HAP-1 (cell line): ENCODE results near the gene KCNH2.

Experiments used
- DNase-seq, 2 experiments: peaks; one replicate each; pipeline ENCODE4 v3.0.0-alpha.2; 2016 to 2020; ENCODE audit warnings: low spot score in 2 of 2
- H3K27me3 ChIP-seq: fragments of 250-450 bp; sonication (Bioruptor Pico); 2 replicates; pipeline ENCODE4 v1.5.1; 2020; ENCODE audit warnings: low read depth, mild to moderate bottlenecking, moderate library complexity
- H3K36me3 ChIP-seq: fragments of 250-450 bp; sonication (Bioruptor Pico); replicated peaks from 2 replicates; pipeline ENCODE4 v1.5.1; 2020; ENCODE audit warnings: mild to moderate bottlenecking
- H3K4me1 ChIP-seq: fragments of 250-450 bp; sonication (Bioruptor Pico); 2 replicates; pipeline ENCODE4 v1.5.1; 2020; ENCODE audit warnings: mild to moderate bottlenecking
- H3K4me3 ChIP-seq: fragments of 250-450 bp; sonication (Bioruptor Pico); 2 replicates; pipeline ENCODE4 v1.5.1; 2020; ENCODE audit warnings: mild to moderate bottlenecking, moderate library complexity
- H3K9me3 ChIP-seq: fragments of 250-450 bp; sonication (Bioruptor Pico); 2 replicates; pipeline ENCODE4 v1.5.1; 2020; ENCODE audit warnings: mild to moderate bottlenecking, moderate library complexity
- in situ Hi-C: fragments of 300-500 bp; cut with MboI; formaldehyde crosslinking; loops from 3 replicates; pipeline ENCODE4 v1.14.3; 2020; ENCODE audit warnings: low sequenced_read_pairs, inconsistent platforms, mixed read lengths

Gene KCNH2

GRCh38 chr7:150951521-150951920 lies 26.6 kb downstream of the KCNH2 start:
- Histone ChIP-seq H3K4me3 (no peak overlapping the region), H3K9me3 (no peaks in the 10 kb centered on the region), H3K27me3 (no peaks in the 10 kb centered on the region), H3K4me1 (no peaks in the 10 kb centered on the region), H3K36me3 (no peaks in the 10 kb centered on the region)
- no peak for DNase-seq
- in situ Hi-C loops: no loop called here

DNA sequence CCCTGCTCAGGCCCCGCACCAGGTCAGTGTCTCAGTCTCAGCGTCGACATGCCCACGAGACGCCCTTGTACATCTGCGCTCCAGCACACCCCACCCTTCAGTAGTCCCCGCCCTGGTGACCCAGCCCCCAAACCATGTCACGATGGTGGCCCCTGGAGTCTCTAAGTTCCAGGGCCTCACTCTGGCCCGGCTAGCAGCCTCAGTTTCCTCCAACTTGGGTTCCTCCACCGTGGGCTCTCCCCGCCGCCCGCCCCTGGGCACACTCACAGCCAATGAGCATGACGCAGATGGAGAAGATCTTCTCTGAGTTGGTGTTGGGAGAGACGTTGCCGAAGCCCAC lies 27.0 kb downstream of the KCNH2 start:
- in situ Hi-C loops: no loop called here
- DNase-seq: no peak
- H3K9me3 ChIP-seq: no peaks in the 10 kb centered on the region
- H3K4me3 ChIP-seq: no peak overlapping the region
- H3K27me3 ChIP-seq: no peaks in the 10 kb centered on the region
- no peaks in the 10 kb centered on the region for H3K4me1 ChIP-seq
- H3K36me3 ChIP-seq: no peaks in the 10 kb centered on the region

DNA sequence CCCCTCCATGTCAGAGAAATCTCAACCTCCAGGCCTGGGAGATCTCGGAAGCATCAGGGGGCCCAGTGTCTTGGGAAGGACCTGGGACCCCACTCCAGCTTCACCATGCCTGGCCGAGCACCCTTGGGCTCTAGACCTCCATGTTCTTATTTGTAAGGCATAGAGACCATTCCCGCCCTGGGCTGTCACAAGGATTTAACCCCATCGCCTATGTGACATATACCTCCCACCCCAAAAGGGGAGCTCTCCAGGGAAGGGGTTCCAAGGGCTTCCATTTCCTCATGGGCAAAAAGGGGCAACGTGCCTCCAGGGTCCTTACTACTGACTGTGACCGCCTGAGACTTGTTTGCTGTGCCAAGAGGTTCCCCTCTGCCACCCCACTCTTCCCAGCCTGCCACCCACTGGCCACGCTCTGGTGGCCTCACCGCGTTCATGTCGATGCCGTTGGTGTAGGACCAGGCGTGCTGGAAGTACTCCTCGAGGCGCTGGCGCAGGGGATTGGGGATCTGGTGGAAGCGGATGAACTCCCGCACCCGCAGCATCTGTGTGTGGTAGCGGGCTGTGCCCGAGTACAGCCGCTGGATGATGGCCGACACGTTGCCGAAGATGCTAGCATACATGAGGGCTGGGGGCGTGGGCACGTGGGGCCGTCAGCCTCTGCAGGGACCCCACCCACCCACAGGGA lies 27.5 kb downstream of the KCNH2 start:
- Histone ChIP-seq H3K9me3 (no peaks in the 10 kb centered on the region), H3K4me3 (no peak overlapping the region), H3K27me3 (no peaks in the 10 kb centered on the region), H3K36me3 (no peaks in the 10 kb centered on the region), H3K4me1 (no peaks in the 10 kb centered on the region)
- no peak for DNase-seq
- in situ Hi-C loops: no loop called here

GRCh38 chr7:150949971-150950491 lies 28.1 kb downstream of the KCNH2 start:
- H3K4me3 ChIP-seq: no peak overlapping the region
- no peaks in the 10 kb centered on the region for H3K27me3 ChIP-seq
- H3K9me3 ChIP-seq: no peaks in the 10 kb centered on the region
- no peak for DNase-seq
- no peaks in the 10 kb centered on the region for H3K4me1 ChIP-seq
- in situ Hi-C loops: no loop called here
- H3K36me3 ChIP-seq: no peaks in the 10 kb centered on the region

DNA sequence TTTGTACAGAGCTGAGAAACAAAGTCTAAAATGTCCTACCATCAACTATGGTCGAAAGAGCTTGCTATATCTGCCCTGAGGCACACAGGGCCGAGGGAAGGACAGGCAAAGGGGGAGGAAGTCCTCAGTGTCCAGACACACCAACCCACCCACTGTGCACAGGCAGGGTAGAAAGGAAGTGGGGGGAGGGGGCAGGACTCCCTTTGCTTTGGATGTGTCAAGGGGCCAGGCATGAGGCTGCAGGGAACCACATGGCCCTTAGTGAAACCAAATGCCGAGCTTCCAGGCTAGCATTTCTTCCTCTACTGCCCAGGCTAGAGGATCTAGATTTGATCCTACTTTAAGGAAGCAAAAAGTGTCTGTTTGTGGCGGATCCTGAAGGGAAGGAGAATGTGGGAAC lies 28.6 kb downstream of the KCNH2 start:
- Histone ChIP-seq H3K27me3 (no peaks in the 10 kb centered on the region), H3K9me3 (no peaks in the 10 kb centered on the region), H3K36me3 (no peaks in the 10 kb centered on the region), H3K4me3 (no peak overlapping the region), H3K4me1 (no peaks in the 10 kb centered on the region)
- no peak for DNase-seq
- in situ Hi-C loops: no loop called here

- Histone ChIP-seq H3K4me1 (no peaks in the 10 kb centered on the region), H3K4me3 (no peak overlapping the region), H3K27me3 (no peaks in the 10 kb centered on the region), H3K9me3 (no peaks in the 10 kb centered on the region), H3K36me3 (no peaks in the 10 kb centered on the region)
- in situ Hi-C loops: no loop called here
- DNase-seq: no peak
Measured at GRCh38 chr7:150948791-150949251, 29.3 kb downstream of the KCNH2 start.

DNA sequence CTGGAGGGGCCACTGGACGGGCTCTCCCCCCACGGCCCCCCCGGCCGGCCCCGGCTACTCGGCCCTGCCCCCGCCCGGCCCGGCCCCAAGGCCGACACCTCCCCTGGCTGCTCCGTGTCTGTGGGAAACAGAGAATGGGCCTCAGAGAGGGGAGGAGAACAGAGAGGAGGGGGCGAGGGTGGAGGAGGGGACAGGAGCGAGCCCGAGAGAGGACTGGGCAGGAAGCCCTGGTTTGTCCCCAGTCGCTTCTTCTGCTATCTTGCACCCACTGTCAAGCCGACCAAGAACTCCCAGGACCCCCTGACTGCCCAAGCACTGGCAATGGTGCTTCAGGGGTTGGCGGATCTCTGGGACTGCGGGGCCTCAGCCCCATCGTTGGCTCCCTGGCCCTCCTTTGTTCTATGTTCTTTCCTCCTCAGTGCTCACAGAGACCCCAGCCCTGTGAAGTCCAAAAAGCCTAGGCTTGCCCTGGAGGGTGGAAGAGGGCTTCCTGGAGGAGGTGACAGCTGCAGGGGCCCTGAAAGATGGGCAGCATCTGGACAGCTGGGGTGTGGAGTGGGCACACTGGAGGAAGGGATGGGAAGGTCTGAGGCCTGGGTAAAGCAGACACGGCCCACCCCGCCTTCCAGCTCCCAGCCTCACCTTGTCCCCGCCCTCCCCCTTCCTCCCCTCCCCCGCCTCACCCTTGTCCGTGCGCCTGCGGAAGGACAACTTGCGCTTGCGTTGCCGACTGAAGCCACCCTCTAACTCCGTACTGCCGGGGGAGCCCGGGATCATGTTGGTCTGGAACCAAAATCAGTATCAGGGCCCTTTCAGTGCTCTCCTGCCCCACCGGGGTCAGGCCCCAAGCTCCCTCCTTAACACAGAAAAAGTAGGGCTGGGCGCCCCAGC lies 30.1 kb downstream of the KCNH2 start:
- in situ Hi-C loops: no loop called here
- DNase-seq: no peak
- H3K9me3 ChIP-seq: no peaks in the 10 kb centered on the region

DNA sequence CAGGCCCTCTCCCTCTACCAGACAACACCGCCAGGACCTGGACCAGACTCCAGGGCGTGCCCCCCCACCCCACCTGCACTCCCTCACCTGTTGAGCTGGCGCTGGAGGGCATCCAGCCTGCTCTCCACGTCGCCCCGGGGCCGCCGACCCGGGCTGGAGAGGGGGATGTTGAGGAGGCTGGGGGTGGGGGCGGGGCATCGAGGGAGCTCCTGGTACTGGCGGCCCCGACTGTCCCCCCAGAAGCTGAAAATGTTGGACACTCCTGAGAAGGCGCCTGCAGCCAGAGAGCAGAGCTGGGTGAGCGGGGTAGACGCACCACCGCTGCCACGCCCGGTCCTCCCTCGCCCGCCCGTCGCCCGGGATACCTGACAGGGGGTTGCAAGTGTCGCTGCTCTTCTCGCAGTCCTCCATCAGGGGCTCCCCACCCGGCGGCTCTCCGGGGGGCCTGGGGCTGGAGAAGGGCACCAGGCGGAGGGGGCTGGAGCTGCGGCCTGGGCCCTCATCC lies 30.8 kb downstream of the KCNH2 start:
- H3K4me3 ChIP-seq: no peak overlapping the region
- H3K36me3 ChIP-seq: no peaks in the 10 kb centered on the region
- no peaks in the 10 kb centered on the region for H3K27me3 ChIP-seq
- H3K9me3 ChIP-seq: no peaks in the 10 kb centered on the region
- DNase-seq: no peak
- H3K4me1 ChIP-seq: no peaks in the 10 kb centered on the region
- in situ Hi-C loops: no loop called here

More for the DNA sequence above, 30.1 kb downstream of the KCNH2 start:
- Histone ChIP-seq H3K36me3 (no peaks in the 10 kb centered on the region), H3K4me3 (no peak overlapping the region), H3K27me3 (no peaks in the 10 kb centered on the region), H3K4me1 (no peaks in the 10 kb centered on the region)

DNA sequence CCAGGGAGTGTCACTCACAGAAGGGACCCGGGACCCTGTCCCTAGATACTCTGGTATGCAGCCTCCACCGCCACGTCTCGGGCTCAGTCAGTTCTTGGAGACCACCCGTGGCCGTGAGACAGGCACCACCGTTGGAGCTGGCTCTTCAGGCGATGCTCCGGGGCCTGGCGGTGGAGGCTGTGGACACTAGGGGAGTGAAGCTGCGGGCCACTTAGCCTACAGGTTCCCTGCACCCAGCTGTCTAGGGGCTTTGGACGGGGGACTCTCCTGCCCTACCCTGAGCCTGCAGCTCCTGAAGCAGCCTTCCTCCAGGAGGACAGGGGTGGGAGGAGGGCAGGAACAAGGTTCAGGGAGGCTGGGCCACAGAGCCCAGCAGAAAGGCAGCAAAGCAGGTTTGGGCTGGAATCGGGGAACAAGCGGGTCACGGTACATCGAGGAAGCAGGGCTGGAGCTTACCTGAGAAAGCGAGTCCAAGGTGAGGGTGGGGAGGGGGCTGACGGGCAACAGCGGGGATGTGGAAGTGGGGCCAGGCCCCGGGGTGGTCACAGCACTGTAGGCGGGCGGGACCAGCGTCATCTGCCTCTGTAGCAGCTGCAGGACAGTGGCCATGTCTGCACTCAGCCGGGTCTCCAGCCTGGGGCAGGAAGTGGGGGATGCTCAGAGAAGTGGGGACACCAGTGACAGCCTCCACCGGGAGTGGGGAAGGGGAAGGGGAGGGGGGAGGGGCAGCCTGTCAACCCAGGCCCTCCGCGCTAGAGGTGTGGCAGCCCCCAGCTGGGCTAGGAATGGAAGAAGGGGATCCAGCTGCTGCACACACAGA lies 31.5 kb downstream of the KCNH2 start:
- no peaks in the 10 kb centered on the region for H3K36me3 ChIP-seq
- no peaks in the 10 kb centered on the region for H3K27me3 ChIP-seq
- no peaks in the 10 kb centered on the region for H3K9me3 ChIP-seq
- no peak overlapping the region for H3K4me3 ChIP-seq
- no peaks in the 10 kb centered on the region for H3K4me1 ChIP-seq
- no peak for DNase-seq
- in situ Hi-C loops: no loop called here

- H3K4me3 ChIP-seq: no peak overlapping the region
- H3K9me3 ChIP-seq: no peaks in the 10 kb centered on the region
- DNase-seq: no peak
- H3K36me3 ChIP-seq: no peaks in the 10 kb centered on the region
- H3K27me3 ChIP-seq: no peaks in the 10 kb centered on the region
- in situ Hi-C loops: no loop called here
- H3K4me1 ChIP-seq: no peaks in the 10 kb centered on the region
Measured at GRCh38 chr7:150945853-150946420, 32.2 kb downstream of the KCNH2 start.

- in situ Hi-C loops: no loop called here
- no peaks in the 10 kb centered on the region for H3K4me1 ChIP-seq
Measured at GRCh38 chr7:150945171-150945852, 32.8 kb downstream of the KCNH2 start.

GRCh38 chr7:150944066-150945042 lies 33.8 kb downstream of the KCNH2 start:
- Histone ChIP-seq H3K4me3 (no peak overlapping the region), H3K4me1 (no peaks in the 10 kb centered on the region), H3K27me3 (peaks cover 6% of the 10 kb centered on the region), H3K9me3 (no peaks in the 10 kb centered on the region), H3K36me3 (no peaks in the 10 kb centered on the region)
- in situ Hi-C loops: no loop called here
- no peak for DNase-seq

More at GRCh38 chr7:150945171-150945852, 32.8 kb downstream of the KCNH2 start:
- Histone ChIP-seq H3K36me3 (no peaks in the 10 kb centered on the region), H3K27me3 (0 out of 2 replicates have a peak, but pooled peaks cover 2% of the 10 kb centered on the region), H3K9me3 (no peaks in the 10 kb centered on the region), H3K4me3 (no peak overlapping the region)
- DNase-seq: no peak
